ENCODE measurements around the gene GBP1. TPM values are rescaled to one million over a fixed set of nuclear protein-coding genes. Genes with fewer than 3 reads are reported as not detected.
A peak's percentile ranks its signal among the peaks of the same experiment; 100 is the strongest.
"Not testable (repeated sequence)": the region's sequence is repeated elsewhere in the genome, so short reads cannot be mapped to it uniquely, and the experiment has no call there.

The GBP1 gene
- total RNA-seq, 2 experiments from 2014 or later: 150 to 160 TPM

DNA sequence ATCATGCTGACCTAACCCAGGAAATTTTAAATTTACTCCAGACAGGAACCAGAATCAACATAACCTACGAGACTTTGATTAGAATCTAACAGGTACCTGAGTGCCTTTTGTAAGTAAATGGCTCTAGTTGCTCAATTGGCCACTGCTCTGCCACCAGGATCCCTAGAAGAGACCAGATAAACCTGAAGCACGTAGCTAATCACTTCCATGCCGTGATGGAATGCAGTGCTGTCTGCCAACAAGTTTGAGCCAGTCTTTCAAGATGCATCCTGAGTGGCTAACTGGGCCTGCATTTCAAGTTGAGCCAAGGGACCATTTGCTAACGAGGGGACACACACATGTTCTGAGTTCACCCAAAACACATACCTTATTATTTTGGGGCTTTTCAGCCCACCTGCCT is 15.8 kb downstream of the GBP1 start:
- H3K27me3 Mint-ChIP-seq; ATAC-seq (ENCODE audit: low read depth); H3K27ac Mint-ChIP-seq; H3K4me3 Mint-ChIP-seq; POLR2A ChIA-PET; DNase-seq; H3K9me3 Mint-ChIP-seq: not testable (repeated sequence)
- Mint-ChIP-seq H3K36me3 (peaks cover 57% of the 10 kb centered on the region), H3K4me1 (peaks cover 11% of the 10 kb centered on the region)

DNA sequence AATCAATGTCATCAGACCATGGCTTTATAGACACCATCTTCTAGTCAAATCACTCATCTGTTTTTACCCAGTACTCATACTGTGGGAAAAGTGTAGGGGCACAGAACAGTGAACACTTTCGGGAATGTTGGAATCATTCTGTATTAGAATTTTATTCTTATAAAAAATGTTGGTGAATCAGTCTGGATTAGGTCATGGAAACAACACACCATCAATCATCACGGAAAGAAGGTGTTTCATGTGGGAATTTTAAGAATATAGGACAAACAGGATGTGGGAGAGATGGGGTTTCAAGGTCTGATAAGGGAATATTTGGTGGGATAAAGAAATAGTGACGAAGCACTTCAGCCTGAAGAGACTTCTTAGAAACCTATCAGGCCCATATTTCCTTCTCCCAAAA is 17.3 kb downstream of the GBP1 start:
- peaks cover 6% of the 10 kb centered on the region for H3K4me1 Mint-ChIP-seq
- peak overlapping the region; percentile 65 for H3K27ac Mint-ChIP-seq
- ATAC-seq (ENCODE audit: low read depth) (no peak), DNase-seq (no peak)
- no peak overlapping the region for H3K4me3 Mint-ChIP-seq
- no peaks in the 10 kb centered on the region for H3K27me3 Mint-ChIP-seq
- POLR2A ChIA-PET: interaction anchor here (1.8 kb wide), 1 partner anchor 26 kb away, joined by 5 read pairs; no protein-coding TSS in a partner anchor
- peaks cover 5% of the 10 kb centered on the region for H3K9me3 Mint-ChIP-seq
- H3K36me3 Mint-ChIP-seq: peaks cover 51% of the 10 kb centered on the region

DNA sequence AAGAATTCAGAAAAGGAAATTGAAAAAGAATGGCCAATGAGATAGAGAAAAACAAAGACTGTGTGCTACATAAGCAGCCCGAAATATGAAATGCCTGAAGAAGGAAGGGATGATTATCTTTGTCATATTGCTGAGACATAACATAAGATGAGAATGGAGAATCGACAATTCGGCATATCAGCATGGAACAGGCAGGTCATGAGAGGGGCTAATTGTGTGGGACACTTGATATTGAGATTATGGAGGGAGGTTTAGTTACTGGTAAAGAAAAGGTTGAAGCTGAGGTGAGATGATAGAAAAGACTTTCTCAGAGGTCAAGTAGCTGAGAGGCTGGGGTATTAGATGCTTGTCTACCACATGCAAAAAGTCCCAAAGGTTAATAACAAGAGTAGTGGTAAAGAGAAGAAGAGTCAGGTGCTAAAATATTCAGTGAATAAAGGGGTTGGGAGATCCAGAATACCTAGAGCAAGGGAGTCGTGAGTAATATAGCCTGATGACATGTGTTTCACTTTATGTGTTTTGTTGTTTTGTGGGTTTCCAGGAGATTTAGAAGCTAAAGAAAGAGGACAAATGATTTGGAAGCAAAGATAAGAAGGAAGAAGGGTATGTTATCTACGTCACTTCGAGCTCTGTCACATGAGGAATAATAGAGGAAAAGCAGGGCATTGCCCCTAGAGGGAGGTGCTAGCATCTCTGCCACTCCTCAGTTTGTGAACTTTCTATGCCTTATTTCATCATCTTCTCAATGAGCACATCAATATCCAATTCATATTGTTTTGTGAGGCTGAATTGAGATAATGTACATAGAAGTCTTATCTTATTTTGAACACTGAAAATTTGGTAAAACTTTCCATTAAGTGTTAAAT is 18.5 kb downstream of the GBP1 start:
- not testable (repeated sequence) for H3K27ac Mint-ChIP-seq; ATAC-seq (ENCODE audit: low read depth); H3K9me3 Mint-ChIP-seq; H3K4me1 Mint-ChIP-seq; H3K4me3 Mint-ChIP-seq; H3K27me3 Mint-ChIP-seq; DNase-seq
- peaks cover 51% of the 10 kb centered on the region for H3K36me3 Mint-ChIP-seq
- POLR2A ChIA-PET: interaction anchor here (0.5 to 1.8 kb wide), 2 partner anchors 25 to 319 kb away, joined by 3 to 5 read pairs; no protein-coding TSS in a partner anchor

DNA sequence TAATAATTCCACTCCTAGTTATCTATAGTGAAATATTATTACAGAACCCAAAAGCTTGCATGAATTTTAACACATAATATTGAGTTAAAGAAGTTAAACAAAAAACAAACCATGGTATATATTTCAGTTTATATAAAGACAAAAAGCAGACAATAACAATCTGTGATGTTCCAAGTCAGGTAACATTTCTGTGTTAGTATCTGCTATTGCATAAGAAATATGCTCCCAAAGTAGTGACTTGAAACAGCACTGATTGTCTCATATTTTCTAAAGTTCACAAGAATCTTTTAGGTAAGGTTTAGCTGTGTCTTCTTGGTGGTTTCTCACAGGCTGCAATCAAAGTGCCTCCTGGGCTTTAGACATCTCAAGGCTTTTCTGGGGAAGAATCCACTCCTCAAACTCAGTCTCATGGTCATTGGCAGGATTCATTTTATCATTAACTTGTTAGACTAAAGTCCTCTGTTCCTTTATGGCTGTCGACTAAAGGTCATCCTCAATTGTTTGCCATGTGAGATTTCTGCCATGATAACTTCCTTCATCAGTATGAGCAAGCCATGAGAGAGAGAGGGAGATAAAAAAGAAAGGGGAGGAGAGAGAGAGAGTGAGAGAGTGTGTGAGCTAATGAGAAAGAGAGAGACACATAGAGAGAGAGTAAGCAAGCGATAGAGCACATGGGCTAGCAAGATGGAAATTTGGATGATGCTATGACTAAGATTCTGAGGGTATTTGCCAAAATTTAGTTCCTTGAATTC is 19.9 kb downstream of the GBP1 start:
- ATAC-seq (ENCODE audit: low read depth) (no peak), DNase-seq (no peak)
- Mint-ChIP-seq H3K9me3 (peaks cover 11% of the 10 kb centered on the region), H3K36me3 (peaks cover 49% of the 10 kb centered on the region), H3K4me1 (peaks cover 12% of the 10 kb centered on the region), H3K27me3 (no peaks in the 10 kb centered on the region), H3K4me3 (no peak overlapping the region), H3K27ac (no peak overlapping the region)
- POLR2A ChIA-PET: interaction anchor here (0.7 kb wide), 1 partner anchor 24 kb away, joined by 6 read pairs; no protein-coding TSS in a partner anchor

DNA sequence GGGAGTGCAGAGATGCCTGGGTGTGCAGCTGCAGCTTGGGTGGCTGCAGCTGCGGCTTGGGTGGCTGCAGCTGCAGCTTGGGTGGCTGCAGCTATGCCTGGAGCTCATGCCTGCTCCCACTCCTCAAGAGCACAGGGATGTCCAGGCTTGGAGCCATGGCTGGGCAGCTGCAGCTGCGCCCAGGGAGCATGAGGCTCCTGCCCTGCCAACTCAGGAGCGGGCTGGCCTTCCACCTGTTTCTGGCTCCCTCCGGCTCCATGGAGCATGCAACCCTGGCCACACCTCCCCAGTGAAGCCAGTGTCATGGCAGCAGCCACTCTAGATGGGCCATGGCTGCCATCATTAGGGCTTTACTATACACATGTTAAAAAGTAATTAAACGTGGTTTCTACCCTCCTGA is 21.1 kb downstream of the GBP1 start:
- Mint-ChIP-seq H3K4me3 (no peak overlapping the region), H3K4me1 (peaks cover 14% of the 10 kb centered on the region), H3K27ac (no peak overlapping the region), H3K9me3 (peaks cover 16% of the 10 kb centered on the region), H3K27me3 (no peaks in the 10 kb centered on the region), H3K36me3 (peaks cover 48% of the 10 kb centered on the region)
- ATAC-seq (ENCODE audit: low read depth) (no peak), DNase-seq (no peak)
- POLR2A ChIA-PET: no interaction called here

DNA sequence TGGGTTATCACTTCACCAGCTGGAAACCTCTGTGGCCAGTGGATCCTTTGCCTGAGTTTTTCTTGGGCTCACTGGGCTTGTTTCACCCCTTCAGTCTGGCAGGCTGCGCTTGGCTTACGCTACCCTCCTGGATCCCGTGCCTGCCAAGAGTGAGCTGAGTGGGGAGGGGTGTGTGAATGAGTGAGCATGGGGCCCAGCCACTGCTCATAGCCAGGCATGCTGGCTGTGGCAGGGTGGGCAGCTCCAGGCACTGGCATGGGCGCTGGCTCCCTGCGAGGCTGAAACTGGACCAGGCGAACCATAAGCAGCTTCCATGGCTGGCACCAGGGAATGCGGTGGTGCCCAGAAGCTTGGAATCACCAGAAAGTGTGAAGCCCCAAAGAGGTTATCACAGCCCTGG is 22.5 kb downstream of the GBP1 start:
- H3K36me3 Mint-ChIP-seq: peaks cover 40% of the 10 kb centered on the region
- H3K27ac Mint-ChIP-seq: no peak overlapping the region
- POLR2A ChIA-PET: interaction anchor here (0.6 to 1.4 kb wide), 3 partner anchors 21 to 813 kb away, joined by 3 read pairs; no protein-coding TSS in a partner anchor
- H3K9me3 Mint-ChIP-seq: peaks cover 17% of the 10 kb centered on the region
- DNase-seq: no peak
- H3K4me3 Mint-ChIP-seq: no peak overlapping the region
- peaks cover 13% of the 10 kb centered on the region for H3K4me1 Mint-ChIP-seq
- no peaks in the 10 kb centered on the region for H3K27me3 Mint-ChIP-seq
- ATAC-seq (ENCODE audit: low read depth): no peak

DNA sequence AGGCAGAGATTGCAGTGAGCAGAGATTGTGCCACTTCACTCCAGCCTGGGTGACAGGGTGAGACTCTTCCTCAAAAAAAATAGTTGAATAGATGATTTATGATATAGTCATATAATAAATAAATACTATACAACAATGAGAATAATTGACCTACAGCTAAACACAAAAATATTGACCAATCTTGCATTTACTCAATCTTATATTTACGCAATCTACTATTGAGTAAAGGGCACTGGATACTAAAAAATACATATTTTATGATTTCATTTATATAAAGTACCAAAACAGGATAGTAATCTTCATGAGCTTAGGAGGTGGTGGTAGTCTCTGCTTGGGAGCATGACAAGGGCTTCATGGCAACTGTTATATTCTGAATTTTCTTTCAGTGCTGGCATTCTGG is 23.3 kb downstream of the GBP1 start:
- Mint-ChIP-seq H3K27ac (no peak overlapping the region), H3K4me3 (no peak overlapping the region)

DNA sequence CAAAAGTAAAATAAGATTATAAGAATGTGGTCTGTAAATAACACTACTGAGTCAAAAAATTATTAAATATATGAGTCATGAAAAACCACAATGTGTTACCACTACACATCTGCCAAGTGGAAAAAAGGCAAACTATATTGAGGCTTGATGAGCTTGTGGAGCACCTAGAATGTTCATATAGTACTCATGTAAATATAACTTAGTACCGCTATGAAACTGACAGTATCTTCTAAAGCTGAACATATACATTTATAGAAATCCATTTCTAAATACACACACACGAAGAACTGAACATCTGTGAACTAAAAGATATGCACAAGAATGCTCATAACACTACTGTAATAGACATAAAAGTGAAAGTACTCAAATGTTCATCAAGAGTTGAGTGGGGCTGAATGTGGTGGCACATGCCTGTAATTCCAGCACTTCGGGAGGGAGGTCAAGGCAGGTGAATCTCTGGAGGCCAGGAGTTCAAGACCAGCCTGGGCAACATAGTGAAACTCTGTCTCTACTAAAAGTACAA is 23.8 kb downstream of the GBP1 start:
- Mint-ChIP-seq H3K9me3 (peaks cover 20% of the 10 kb centered on the region), H3K4me3 (no peak overlapping the region), H3K36me3 (peaks cover 41% of the 10 kb centered on the region), H3K4me1 (peaks cover 13% of the 10 kb centered on the region), H3K27ac (no peak overlapping the region), H3K27me3 (no peaks in the 10 kb centered on the region)
- POLR2A ChIA-PET: interaction anchor here (1.1 to 2.0 kb wide), 2 partner anchors 19 to 24 kb away, joined by 3 to 7 read pairs; partner anchors contain the start of genes GBP1 and GBP3
- ATAC-seq (ENCODE audit: low read depth) (peak; percentile 67), DNase-seq (no peak)

More for the DNA sequence above, 23.3 kb downstream of the GBP1 start:
- H3K9me3 Mint-ChIP-seq: peaks cover 20% of the 10 kb centered on the region
- ATAC-seq (ENCODE audit: low read depth) (no peak), DNase-seq (no peak)
- peaks cover 41% of the 10 kb centered on the region for H3K36me3 Mint-ChIP-seq
- peaks cover 13% of the 10 kb centered on the region for H3K4me1 Mint-ChIP-seq
- no peaks in the 10 kb centered on the region for H3K27me3 Mint-ChIP-seq
- POLR2A ChIA-PET: interaction anchor here (1.1 to 2.0 kb wide), 2 partner anchors 20 to 24 kb away, joined by 3 to 7 read pairs; partner anchors contain the start of genes GBP1 and GBP3

DNA sequence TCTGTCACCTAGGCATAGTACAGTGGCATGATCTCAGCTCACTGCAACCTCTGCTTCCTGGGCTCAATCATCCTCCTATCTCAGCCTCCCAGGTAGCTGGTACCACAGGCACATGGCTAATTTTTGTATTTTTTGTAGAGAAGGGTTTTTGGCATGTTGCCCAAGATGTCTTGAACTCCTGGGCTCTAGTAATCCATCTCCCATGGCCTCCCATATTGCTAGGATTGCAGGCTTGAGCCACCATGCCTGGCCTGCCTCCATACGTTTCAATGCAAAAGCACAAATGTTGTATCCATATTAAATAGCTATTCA is 24.7 kb downstream of the GBP1 start:
- Mint-ChIP-seq H3K4me3 (no peak overlapping the region), H3K27ac (no peak overlapping the region), H3K27me3 (no peaks in the 10 kb centered on the region), H3K9me3 (peaks cover 21% of the 10 kb centered on the region), H3K4me1 (peaks cover 13% of the 10 kb centered on the region), H3K36me3 (peaks cover 41% of the 10 kb centered on the region)
- no peak for DNase-seq
- ATAC-seq (ENCODE audit: low read depth): no peak
- POLR2A ChIA-PET: interaction anchor here (2.0 kb wide), 1 partner anchor 18 kb away, joined by 7 read pairs; the partner anchor contains the start of gene GBP3

DNA sequence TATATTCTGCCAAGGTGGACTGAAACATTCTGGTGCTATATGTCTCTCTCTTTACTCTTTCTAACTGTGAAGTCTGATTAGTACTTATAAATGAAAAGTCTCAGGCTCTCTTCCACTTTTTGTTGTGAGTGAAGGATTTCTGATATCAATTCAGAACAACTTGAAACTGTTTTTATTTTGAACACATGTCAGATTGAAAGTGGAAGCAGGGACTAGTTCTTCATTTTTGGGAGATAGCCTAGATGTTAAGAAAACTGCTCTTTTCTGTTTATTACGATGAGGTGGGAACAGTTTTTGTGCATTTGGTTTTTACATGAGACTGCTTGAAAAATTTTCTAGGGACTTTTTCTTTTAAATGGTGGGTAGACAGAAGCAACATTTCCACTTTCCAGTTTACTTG is 27.8 kb downstream of the GBP1 start:
- POLR2A ChIA-PET: no interaction called here
- H3K27me3 Mint-ChIP-seq: no peaks in the 10 kb centered on the region
- DNase-seq (no peak), ATAC-seq (ENCODE audit: low read depth) (no peak)
- H3K36me3 Mint-ChIP-seq: peaks cover 32% of the 10 kb centered on the region
- H3K27ac Mint-ChIP-seq: no peak overlapping the region
- peaks cover 15% of the 10 kb centered on the region for H3K4me1 Mint-ChIP-seq
- H3K9me3 Mint-ChIP-seq: peaks cover 24% of the 10 kb centered on the region
- H3K4me3 Mint-ChIP-seq: no peak overlapping the region

DNA sequence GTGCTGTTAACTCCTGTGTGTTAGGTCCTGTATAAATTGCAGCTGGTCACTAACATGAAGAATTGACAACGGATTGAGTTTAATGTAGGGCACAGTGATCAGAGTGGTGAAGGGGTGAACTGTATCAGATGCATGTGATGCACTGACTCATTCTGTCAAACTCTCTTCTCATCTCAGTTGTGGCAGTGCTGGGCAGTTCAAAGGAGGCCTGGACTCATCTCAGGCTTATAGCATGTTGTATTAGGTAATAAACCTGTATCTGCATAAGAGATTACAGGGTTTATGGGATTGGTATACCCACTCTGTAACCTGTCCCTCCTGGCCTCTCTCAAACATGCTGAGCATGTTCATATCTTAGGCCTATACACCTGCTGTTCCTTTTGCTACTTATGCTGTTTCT is 29.9 kb downstream of the GBP1 start:
- no peak overlapping the region for H3K4me3 Mint-ChIP-seq

DNA sequence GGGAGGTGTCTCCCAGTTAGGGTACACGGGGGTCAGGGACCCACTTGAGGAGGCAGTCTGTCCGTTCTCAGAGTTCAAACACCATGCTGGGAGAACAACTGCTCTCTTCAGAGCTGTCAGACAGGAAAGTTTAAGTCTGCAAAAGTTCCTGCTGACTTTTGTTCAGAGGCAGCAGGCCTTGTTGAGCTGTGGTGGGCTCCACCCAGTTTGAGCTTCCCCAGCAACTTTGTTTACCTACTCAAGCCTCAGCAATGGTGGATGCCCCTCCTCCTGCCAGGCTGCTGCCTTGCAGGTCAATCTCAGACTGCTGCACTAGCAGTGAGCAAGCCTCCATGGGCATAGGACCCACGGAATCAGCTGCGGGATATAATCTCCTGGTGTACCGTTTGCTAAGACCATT is 31.0 kb downstream of the GBP1 start:
- not testable (repeated sequence) for H3K27ac Mint-ChIP-seq; DNase-seq; H3K27me3 Mint-ChIP-seq; H3K4me1 Mint-ChIP-seq; ATAC-seq (ENCODE audit: low read depth); H3K4me3 Mint-ChIP-seq
- POLR2A ChIA-PET: interaction anchor here (1.0 to 1.3 kb wide), 2 partner anchors 12 to 93 kb away, joined by 3 to 4 read pairs; no protein-coding TSS in a partner anchor
- peaks cover 27% of the 10 kb centered on the region for H3K9me3 Mint-ChIP-seq
- H3K36me3 Mint-ChIP-seq: peaks cover 28% of the 10 kb centered on the region

More for the DNA sequence above, 29.9 kb downstream of the GBP1 start:
- Mint-ChIP-seq H3K27me3 (no peaks in the 10 kb centered on the region), H3K27ac (no peak overlapping the region), H3K9me3 (peaks cover 29% of the 10 kb centered on the region), H3K36me3 (peaks cover 29% of the 10 kb centered on the region), H3K4me1 (peaks cover 7% of the 10 kb centered on the region)
- no peak for DNase-seq
- ATAC-seq (ENCODE audit: low read depth): no peak
- POLR2A ChIA-PET: no interaction called here

DNA sequence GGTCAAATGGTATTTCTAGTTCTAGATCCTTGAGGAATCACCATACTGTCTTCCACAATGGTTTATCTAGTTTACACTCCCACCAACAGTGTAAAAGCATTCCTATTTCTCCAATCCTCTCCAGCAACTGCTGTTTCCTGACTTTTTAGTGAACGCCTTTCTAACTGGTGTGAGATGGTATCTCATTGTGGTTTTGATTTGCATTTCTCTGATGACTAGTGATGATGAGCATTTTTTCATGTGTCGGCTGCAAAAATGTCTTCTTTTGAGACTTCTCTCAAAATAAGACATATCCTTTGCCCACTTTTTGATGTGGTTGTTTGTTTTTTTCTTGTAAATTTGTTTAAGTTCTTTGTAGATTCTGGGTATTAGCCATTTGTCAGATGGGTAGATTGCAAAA is 36.0 kb downstream of the GBP1 start:
- H3K4me1 Mint-ChIP-seq; H3K27ac Mint-ChIP-seq; POLR2A ChIA-PET; DNase-seq; H3K27me3 Mint-ChIP-seq; H3K4me3 Mint-ChIP-seq; ATAC-seq (ENCODE audit: low read depth): not testable (repeated sequence)
- Mint-ChIP-seq H3K36me3 (peaks cover 30% of the 10 kb centered on the region), H3K9me3 (peaks cover 28% of the 10 kb centered on the region)

Measured in activated naive CD8-positive, alpha-beta T cell treated with anti-CD3 and anti-CD28 coated beads, Interleukin-2, amount 10 ng/mL, durations not matched to agents 7 days and 5 days (primary cell).